SK-N-SH (cell line): Measurements from ENCODE around the gene ST6GALNAC3. TPM values are rescaled to one million over a fixed set of nuclear protein-coding genes. Genes with fewer than 3 reads are reported as not detected.

Experiments used
- CTCF ChIA-PET: fragments of 300-600, 350-600 bp; formaldehyde crosslinking; extraction: SDS; loops from one replicate; lab custom pipeline; 2021; lab: Yijun Ruan, JAX
- POLR2A ChIA-PET: fragments of 350-600 bp; sonication (Branson Sonifier 250); formaldehyde crosslinking; extraction: SDS; loops from one replicate; lab custom pipeline; 2020; ENCODE audit warnings: antibody characterized with exemption, inconsistent platforms; lab: Yijun Ruan, JAX
- DNase-seq: peaks from one replicate; pipeline ENCODE4 v3.0.0; 2012
- H2AFZ ChIP-seq: fragments of 200-600 bp; sonication (generic); 2 replicates; pipeline ENCODE4 v1.8.1; 2016; ENCODE audit warnings: antibody characterized with exemption, mild to moderate bottlenecking, low read depth
- H3F3A ChIP-seq: fragments of 200-600 bp; sonication (generic); replicated peaks from 2 replicates; pipeline ENCODE3; 2016; ENCODE audit warnings: antibody characterized with exemption, mild to moderate bottlenecking; ENCODE audit not compliant: insufficient read depth
- H3K27ac ChIP-seq, 2 experiments: fragments of 200-500 bp in 1 of 2; fragments of 200-600 bp in 1 of 2; sonication (Bioruptor generic) in 1 of 2; sonication (generic), shearing (Covaris generic) in 1 of 2; 2 replicates each; pipeline versions ENCODE4 v1.5.1 to v1.6.1; 2014 to 2016; ENCODE audit warnings: low read depth in 2 of 2, inconsistent platforms in 1 of 2, low read length in 1 of 2, mild to moderate bottlenecking in 1 of 2, mixed read lengths in 1 of 2
- H3K27me3 ChIP-seq: fragments of 200-600 bp; sonication (generic), shearing (Covaris generic); 2 replicates; pipeline ENCODE4 v1.6.1; 2016; ENCODE audit warnings: mixed run types; ENCODE audit not compliant: insufficient read depth
- H3K36me3 ChIP-seq, 2 experiments: fragments of 200-500 bp in 1 of 2; fragments of 200-600 bp in 1 of 2; sonication (Bioruptor generic) in 1 of 2; sonication (generic) in 1 of 2; replicated peaks in 1 of 2; 2 replicates each; pipeline versions ENCODE3 to v1.5.1; 2014 to 2016; ENCODE audit warnings: low read length in 1 of 2, mild to moderate bottlenecking in 1 of 2; ENCODE audit not compliant: insufficient read depth in 2 of 2, control insufficient read depth in 1 of 2
- H3K4me1 ChIP-seq, 2 experiments: fragments of 200-500 bp in 1 of 2; fragments of 200-600 bp in 1 of 2; sonication (Bioruptor generic) in 1 of 2; sonication (generic), shearing (Covaris generic) in 1 of 2; 2 replicates each; pipeline versions ENCODE4 v1.5.1 to v1.6.1; 2014 to 2016; ENCODE audit warnings: low read depth in 1 of 2, low read length in 1 of 2, mixed run types in 1 of 2; ENCODE audit not compliant: insufficient read depth in 2 of 2, control insufficient read depth in 1 of 2
- H3K4me2 ChIP-seq: fragments of 200-600 bp; sonication (generic), shearing (Covaris generic); 2 replicates; pipeline ENCODE4 v1.6.1; 2017; ENCODE audit warnings: mixed run types
- H3K4me3 ChIP-seq, 2 experiments: fragments of 200-500 bp in 1 of 2; fragments of 200-600 bp in 1 of 2; sonication (Bioruptor generic) in 1 of 2; sonication (generic), shearing (Covaris generic) in 1 of 2; 2 replicates each; pipeline versions ENCODE4 v1.5.1 to v1.8.1; 2014 to 2016; ENCODE audit warnings: low read depth in 2 of 2, inconsistent platforms in 1 of 2, low read length in 1 of 2, mild to moderate bottlenecking in 1 of 2, mixed read lengths in 1 of 2, moderate library complexity in 1 of 2
- H3K79me2 ChIP-seq: fragments of 200-600 bp; sonication (generic); 2 replicates; pipeline ENCODE4 v1.8.1; 2017; ENCODE audit warnings: mild to moderate bottlenecking; ENCODE audit not compliant: insufficient read depth
- H3K9ac ChIP-seq: fragments of 200-600 bp; sonication (generic); 2 replicates; pipeline ENCODE4 v1.6.1; 2017; ENCODE audit warnings: mixed run types
- H3K9me2 ChIP-seq: fragments of 200-600 bp; sonication (generic); 2 replicates; pipeline ENCODE4 v1.6.1; 2017; ENCODE audit warnings: mixed run types
- H3K9me3 ChIP-seq: fragments of 200-600 bp; sonication (generic); 2 replicates; pipeline ENCODE4 v1.6.1; 2017; ENCODE audit warnings: mixed run types, mild to moderate bottlenecking, moderate library complexity
- H4K20me1 ChIP-seq: fragments of 200-600 bp; sonication (generic); 2 replicates; pipeline ENCODE4 v1.6.1; 2017; ENCODE audit warnings: mild to moderate bottlenecking, mixed run types; ENCODE audit not compliant: insufficient read depth
- EP300 ChIP-seq, 2 experiments: IDR thresholded peaks; 2 replicates each; pipeline versions ENCODE4 v1.4.0 to v1.6.1; 2012; ENCODE audit warnings: borderline replicate concordance in 1 of 2, low read depth in 1 of 2, low read length in 1 of 2
- EZH2phosphoT487 ChIP-seq: fragments of 200-600 bp; sonication (generic); IDR thresholded peaks from 2 replicates; pipeline ENCODE4 v1.6.1; 2017; ENCODE audit warnings: low read depth, mixed run types, mild to moderate bottlenecking, antibody characterized with exemption, moderate library complexity, borderline replicate concordance
- FOSL2 ChIP-seq: IDR thresholded peaks from 2 replicates; pipeline ENCODE4 v1.4.0; 2012; ENCODE audit warnings: low read depth, mild to moderate bottlenecking, moderate library complexity, borderline replicate concordance
- FOXJ3 ChIP-seq: sonication (generic); formaldehyde crosslinking; IDR thresholded peaks from 2 replicates; pipeline ENCODE4 v1.5.1; 2020; ENCODE audit warnings: mild to moderate bottlenecking, missing genetic modification reagents
- FOXM1 ChIP-seq: IDR thresholded peaks from 2 replicates; pipeline ENCODE4 v1.4.0; 2012; ENCODE audit warnings: low read depth, mild to moderate bottlenecking
- GABPA ChIP-seq: IDR thresholded peaks from 2 replicates; pipeline ENCODE4 v1.4.0; 2012; ENCODE audit warnings: low read depth, mild to moderate bottlenecking
- GATA2 ChIP-seq: sonication (generic); formaldehyde crosslinking; IDR thresholded peaks from 2 replicates; pipeline ENCODE4 v1.5.0; 2020; ENCODE audit warnings: mild to moderate bottlenecking, missing genetic modification reagents
- JUND ChIP-seq: IDR thresholded peaks from 2 replicates; pipeline ENCODE4 v1.4.0; 2012
- MXI1 ChIP-seq: IDR thresholded peaks from 2 replicates; pipeline ENCODE4 v1.6.1; 2012; ENCODE audit warnings: mild to moderate bottlenecking, low read depth, low read length, improper control_type of control experiment
- NRF1 ChIP-seq: IDR thresholded peaks from 2 replicates; pipeline ENCODE4 v1.6.1; 2012; ENCODE audit warnings: low read depth, mild to moderate bottlenecking, low read length
- RAD21 ChIP-seq: IDR thresholded peaks from 2 replicates; pipeline ENCODE4 v1.6.1; 2012; ENCODE audit warnings: mild to moderate bottlenecking, low read length
- RFX5 ChIP-seq: IDR thresholded peaks from 2 replicates; pipeline ENCODE4 v1.6.1; 2012; ENCODE audit warnings: mild to moderate bottlenecking, improper control_type of control experiment, low read length
- SMC3 ChIP-seq: IDR thresholded peaks from 2 replicates; pipeline ENCODE4 v1.6.1; 2012; ENCODE audit warnings: low read depth, low read length, improper control_type of control experiment
- TEAD4 ChIP-seq: IDR thresholded peaks from 2 replicates; pipeline ENCODE4 v1.4.0; 2012; ENCODE audit warnings: mild to moderate bottlenecking, borderline replicate concordance; ENCODE audit not compliant: insufficient read depth
- WGBS: methylation state at CpG from one replicate; pipeline ENCODE4 v1.1.6; 2017; ENCODE audit warnings: low lambda C conversion rate; 5-methylcytosine and 5-hydroxymethylcytosine counted together
- polyA plus RNA-seq, 3 experiments: library from polyadenylated mRNA; depleted of rRNA; stranded (reverse); fragments of >200 nt; gene quantifications; 2 replicates each; pipeline ENCODE4 v1.2.3, GENCODE V29; 2012
- TF ChIP-seq, protein P1 (sequence below): IDR thresholded peaks from 2 replicates; pipeline ENCODE4; 2012
- TF ChIP-seq, protein P2 (sequence below): IDR thresholded peaks from 2 replicates; pipeline ENCODE4 v1.4.0; 2012; ENCODE audit warnings: low read depth, borderline replicate concordance
- TF ChIP-seq, protein P3 (sequence below): fragments of 150-350 bp; IDR thresholded peaks from 2 replicates; pipeline ENCODE4 v1.6.1; 2016; ENCODE audit warnings: mild to moderate bottlenecking, low read depth, low read length
- TF ChIP-seq, protein P4 (sequence below): IDR thresholded peaks from 2 replicates; pipeline ENCODE4 v1.6.1; 2012; ENCODE audit warnings: mild to moderate bottlenecking, low read depth, low read length, moderate library complexity

Gene ST6GALNAC3
- polyA plus RNA-seq, 1 of the 3 experiments (the other 2 are of a cell fraction): 8.1 TPM

DNA sequence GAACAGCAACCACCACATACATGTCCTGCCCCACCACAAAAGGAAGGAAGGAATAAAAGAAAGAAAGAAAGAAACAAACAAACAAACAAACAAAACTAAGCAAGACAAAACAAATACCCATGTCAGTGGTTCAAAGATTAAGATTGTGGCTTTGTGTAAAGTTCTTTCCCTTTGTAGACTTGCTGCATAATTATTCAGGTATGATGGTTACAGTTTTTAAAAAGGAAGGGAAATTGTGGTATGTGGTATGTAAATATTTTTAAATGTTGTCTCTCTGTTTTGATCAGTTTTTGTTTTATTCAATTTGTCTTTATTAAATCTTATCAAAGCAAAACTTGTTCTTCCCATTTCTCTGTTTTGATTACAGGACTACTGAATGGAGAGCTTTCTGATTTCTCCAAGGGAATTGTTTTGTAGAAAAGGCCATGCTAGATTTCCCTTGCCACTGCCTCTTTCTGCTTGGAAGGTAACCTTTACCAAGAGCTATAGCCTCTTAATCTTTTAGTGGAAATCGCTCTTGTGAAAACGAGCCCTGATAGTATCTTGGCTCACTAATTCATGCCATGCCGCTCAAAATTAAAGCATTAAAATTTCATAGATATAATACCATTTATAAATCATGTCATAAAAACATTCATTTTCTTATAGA lies 502.5 kb downstream of the ST6GALNAC3 start:
- Histone ChIP-seq H3K4me1 (peaks cover 0 to 12% of the 10 kb centered on the region in 2 experiments; a peak in 2 of 4 replicates), H3K9me2 (no peaks in the 10 kb centered on the region), H4K20me1 (no peaks in the 10 kb centered on the region), H3K9ac (no peak overlapping the region), H3K4me2 (no peak overlapping the region), H3F3A (no peaks in the 10 kb centered on the region), H3K27me3 (no peaks in the 10 kb centered on the region), H3K9me3 (no peaks in the 10 kb centered on the region), H2AFZ (no peak overlapping the region), H3K4me3 (no peak overlapping the region), H3K36me3 (no peaks in the 10 kb centered on the region), H3K27ac (peak overlapping the region in 1 of 2 experiments; percentile 94; a peak in 2 of 4 replicates), H3K79me2 (no peaks in the 10 kb centered on the region)
- ChIA-PET CTCF (interaction anchor here (0.5 to 1.2 kb wide), 3 partner anchors 12 to 423 kb away, joined by 3 read pairs; no protein-coding TSS in a partner anchor), POLR2A (no interaction called here)
- TF ChIP-seq GABPA (no peak), GATA2 (CRISPR knock-in tag) (peak; percentile 68), MXI1 (no peak), RAD21 (no peak), FOXJ3 (no peak), FOSL2 (no peak), FOXM1 (no peak), TEAD4 (no peak), NRF1 (no peak), JUND (no peak), SMC3 (no peak), RFX5 (no peak), EP300 (IDR thresholded peaks at IDR 0.05; ENCODE audit: borderline replicate concordance in 1 of 2, low read depth in 1 of 2, low read length in 1 of 2) (0 out of 4 replicates have a peak, but pooled peaks of 1 of the 2 experiments have one; percentile 23), EZH2phosphoT487 (no peak)
- TF ChIP-seq, protein P1, sequence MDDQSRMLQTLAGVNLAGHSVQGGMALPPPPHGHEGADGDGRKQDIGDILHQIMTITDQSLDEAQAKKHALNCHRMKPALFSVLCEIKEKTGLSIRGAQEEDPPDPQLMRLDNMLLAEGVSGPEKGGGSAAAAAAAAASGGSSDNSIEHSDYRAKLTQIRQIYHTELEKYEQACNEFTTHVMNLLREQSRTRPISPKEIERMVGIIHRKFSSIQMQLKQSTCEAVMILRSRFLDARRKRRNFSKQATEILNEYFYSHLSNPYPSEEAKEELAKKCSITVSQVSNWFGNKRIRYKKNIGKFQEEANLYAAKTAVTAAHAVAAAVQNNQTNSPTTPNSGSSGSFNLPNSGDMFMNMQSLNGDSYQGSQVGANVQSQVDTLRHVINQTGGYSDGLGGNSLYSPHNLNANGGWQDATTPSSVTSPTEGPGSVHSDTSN: no peak
- TF ChIP-seq, protein P2, sequence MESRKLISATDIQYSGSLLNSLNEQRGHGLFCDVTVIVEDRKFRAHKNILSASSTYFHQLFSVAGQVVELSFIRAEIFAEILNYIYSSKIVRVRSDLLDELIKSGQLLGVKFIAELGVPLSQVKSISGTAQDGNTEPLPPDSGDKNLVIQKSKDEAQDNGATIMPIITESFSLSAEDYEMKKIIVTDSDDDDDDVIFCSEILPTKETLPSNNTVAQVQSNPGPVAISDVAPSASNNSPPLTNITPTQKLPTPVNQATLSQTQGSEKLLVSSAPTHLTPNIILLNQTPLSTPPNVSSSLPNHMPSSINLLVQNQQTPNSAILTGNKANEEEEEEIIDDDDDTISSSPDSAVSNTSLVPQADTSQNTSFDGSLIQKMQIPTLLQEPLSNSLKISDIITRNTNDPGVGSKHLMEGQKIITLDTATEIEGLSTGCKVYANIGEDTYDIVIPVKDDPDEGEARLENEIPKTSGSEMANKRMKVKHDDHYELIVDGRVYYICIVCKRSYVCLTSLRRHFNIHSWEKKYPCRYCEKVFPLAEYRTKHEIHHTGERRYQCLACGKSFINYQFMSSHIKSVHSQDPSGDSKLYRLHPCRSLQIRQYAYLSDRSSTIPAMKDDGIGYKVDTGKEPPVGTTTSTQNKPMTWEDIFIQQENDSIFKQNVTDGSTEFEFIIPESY: no peak
- TF ChIP-seq, protein P3, sequence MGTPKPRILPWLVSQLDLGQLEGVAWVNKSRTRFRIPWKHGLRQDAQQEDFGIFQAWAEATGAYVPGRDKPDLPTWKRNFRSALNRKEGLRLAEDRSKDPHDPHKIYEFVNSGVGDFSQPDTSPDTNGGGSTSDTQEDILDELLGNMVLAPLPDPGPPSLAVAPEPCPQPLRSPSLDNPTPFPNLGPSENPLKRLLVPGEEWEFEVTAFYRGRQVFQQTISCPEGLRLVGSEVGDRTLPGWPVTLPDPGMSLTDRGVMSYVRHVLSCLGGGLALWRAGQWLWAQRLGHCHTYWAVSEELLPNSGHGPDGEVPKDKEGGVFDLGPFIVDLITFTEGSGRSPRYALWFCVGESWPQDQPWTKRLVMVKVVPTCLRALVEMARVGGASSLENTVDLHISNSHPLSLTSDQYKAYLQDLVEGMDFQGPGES: no peak
- TF ChIP-seq, protein P4, sequence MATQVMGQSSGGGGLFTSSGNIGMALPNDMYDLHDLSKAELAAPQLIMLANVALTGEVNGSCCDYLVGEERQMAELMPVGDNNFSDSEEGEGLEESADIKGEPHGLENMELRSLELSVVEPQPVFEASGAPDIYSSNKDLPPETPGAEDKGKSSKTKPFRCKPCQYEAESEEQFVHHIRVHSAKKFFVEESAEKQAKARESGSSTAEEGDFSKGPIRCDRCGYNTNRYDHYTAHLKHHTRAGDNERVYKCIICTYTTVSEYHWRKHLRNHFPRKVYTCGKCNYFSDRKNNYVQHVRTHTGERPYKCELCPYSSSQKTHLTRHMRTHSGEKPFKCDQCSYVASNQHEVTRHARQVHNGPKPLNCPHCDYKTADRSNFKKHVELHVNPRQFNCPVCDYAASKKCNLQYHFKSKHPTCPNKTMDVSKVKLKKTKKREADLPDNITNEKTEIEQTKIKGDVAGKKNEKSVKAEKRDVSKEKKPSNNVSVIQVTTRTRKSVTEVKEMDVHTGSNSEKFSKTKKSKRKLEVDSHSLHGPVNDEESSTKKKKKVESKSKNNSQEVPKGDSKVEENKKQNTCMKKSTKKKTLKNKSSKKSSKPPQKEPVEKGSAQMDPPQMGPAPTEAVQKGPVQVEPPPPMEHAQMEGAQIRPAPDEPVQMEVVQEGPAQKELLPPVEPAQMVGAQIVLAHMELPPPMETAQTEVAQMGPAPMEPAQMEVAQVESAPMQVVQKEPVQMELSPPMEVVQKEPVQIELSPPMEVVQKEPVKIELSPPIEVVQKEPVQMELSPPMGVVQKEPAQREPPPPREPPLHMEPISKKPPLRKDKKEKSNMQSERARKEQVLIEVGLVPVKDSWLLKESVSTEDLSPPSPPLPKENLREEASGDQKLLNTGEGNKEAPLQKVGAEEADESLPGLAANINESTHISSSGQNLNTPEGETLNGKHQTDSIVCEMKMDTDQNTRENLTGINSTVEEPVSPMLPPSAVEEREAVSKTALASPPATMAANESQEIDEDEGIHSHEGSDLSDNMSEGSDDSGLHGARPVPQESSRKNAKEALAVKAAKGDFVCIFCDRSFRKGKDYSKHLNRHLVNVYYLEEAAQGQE: no peak
- WGBS: 40% methylated on average over 3 of the region's 3 CpGs
- DNase-seq: no peak
